GM19372 (cell line): ENCODE results near the gene NAP1L4.

Source experiments
- ATAC-seq: cut with Tn5 transposase; IDR thresholded peaks from one replicate; pipeline ENCODE4 v1.9.1; 2021; ENCODE audit warnings: mild to moderate bottlenecking, low read depth, moderate library complexity; ENCODE audit not compliant: unreplicated experiment

The NAP1L4 gene

DNA sequence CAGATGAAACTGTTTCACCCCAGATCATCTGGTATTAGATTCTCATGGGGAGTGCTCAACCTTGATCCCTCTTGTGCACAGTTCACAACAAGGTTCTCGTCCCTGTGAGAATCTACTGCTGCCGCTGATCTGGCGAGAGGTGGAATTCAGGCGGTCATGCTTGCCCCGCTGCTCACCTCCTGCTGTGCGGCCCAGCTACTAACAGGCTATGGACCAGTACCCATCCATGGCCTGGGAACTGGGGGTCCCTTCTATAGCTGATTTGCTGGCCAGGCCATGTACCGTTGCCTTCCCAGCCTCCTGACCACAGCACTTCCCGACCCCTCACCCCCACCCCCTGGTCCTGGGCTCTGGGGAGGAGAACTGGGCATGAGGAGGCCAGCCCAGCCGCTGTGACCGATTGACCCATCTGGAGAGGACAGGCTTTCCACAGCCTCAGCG is 65.5 kb downstream of the NAP1L4 start:
- no peak for ATAC-seq

DNA sequence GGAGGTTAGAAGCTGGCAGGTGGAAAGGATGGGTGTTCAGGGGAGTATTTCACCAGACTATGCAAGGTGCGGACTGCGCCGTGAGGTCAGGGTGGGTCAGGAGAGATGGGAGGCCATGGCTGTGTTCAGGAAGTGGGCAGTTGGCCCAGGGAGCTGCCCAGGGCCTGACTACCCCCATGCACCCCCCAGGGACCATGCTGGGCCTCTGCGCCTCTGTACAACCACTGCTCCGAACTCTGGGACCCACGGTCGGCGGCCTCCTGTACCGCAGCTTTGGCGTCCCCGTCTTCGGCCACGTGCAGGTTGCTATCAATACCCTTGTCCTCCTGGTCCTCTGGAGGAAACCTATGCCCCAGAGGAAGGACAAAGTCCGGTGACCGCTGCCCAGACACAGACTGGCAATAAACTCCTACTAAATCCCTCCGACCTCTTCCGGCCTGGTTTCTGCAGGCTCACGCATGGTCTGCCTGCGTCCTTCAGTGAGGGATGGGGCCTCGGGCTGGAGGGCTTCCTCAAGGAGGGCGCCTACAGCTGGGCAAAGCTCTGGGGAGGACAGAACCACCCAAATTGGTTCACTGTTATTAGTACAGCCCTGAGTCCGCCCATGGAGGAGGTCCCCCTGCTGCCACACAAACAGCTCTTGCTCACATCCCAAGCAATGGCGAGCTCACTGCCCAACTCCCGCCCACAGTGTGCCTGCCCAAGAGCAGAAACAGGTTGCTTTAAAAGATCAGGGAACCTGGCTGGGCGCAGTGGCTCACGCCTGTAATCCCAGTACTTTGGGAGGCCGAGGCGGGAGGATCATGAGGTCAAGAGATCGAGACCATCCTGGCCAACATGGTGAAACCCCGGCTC is 67.1 kb downstream of the NAP1L4 start:
- ATAC-seq = no peak

DNA sequence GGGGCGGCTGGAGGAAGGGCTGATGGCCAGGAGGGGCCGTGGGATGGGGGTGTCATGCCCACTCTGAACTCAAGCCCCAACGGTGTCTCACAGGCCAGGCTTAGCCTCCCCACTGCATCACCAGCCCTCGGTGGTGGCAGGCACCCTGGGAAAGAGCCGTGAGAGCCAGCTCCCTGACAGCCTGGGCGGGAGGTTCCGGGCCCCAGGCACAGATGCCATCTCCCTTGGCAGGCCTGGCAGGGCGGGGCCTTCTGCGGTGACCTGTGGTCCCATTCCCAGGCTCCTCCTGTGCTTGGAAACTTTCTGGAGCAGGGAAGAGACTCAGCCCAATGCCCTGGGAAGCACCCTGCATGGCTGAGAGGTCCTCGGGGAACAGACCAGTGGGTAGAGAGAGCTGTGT is 67.7 kb downstream of the NAP1L4 start:
- ATAC-seq = no peak

DNA sequence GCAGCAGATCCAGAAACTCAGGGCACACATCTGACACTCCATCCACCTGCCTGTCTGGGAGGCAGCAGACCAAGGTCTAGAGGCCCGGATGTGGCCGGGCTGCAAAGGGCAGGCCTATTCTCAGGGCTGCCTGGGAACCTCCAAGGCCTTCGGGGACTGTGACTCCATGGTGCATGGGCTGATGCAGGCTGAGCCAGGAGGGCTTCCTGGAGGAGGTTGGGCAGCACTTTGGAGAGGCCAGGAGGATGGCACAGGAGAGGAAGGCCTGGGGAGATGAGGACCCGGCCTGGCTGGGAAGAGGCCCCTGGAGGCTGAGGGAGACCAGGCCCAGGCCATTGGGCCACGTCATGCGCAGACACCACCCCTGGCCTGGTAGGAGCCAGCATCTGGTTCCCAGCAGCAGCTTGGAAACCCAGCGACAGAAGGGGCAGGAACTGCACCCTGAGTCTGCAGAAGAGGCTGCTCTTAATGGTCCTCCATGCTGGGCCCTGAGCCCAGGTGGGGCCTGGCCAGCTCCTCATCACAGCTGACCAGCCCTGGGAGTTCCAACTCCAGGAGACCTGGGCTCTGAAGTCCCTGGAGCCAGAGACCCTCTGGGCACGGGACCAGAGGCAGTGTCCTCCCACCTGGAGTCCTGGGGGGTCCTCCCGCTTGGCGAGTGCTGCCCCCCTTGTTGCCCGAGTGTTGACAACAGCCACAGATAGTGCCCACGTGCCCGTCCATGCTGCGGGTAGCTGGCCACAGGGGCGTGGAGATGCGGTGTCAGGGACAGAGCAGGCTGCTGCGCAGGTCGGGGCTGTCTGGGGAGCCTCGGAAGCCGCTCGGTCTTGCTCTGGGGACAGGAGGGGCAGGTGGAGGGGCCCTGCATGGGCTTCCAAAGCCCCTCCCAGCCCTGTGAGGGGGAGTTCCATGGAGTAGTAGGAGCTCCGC is 68.4 kb downstream of the NAP1L4 start:
- no peak for ATAC-seq

DNA sequence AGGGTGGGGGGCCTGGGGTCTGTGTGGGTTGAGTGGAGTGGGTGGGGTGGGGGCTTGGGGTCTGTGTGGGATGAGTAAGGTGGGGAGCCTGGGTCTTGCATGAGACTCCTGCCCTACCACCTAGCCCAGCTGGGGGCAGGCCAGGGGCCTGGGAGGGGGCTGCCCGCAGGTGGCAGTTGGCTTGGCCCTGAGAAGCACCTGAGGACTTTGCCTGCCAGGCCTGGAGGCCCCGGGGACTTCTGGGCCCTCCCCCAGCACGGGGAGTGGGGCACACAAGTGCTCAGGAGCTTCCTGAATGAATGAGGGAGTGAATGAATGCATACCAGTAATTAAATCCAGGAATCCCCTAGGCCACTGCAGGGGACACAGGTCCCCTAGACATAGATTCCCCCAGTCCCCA is 69.5 kb downstream of the NAP1L4 start:
- no peak for ATAC-seq

DNA sequence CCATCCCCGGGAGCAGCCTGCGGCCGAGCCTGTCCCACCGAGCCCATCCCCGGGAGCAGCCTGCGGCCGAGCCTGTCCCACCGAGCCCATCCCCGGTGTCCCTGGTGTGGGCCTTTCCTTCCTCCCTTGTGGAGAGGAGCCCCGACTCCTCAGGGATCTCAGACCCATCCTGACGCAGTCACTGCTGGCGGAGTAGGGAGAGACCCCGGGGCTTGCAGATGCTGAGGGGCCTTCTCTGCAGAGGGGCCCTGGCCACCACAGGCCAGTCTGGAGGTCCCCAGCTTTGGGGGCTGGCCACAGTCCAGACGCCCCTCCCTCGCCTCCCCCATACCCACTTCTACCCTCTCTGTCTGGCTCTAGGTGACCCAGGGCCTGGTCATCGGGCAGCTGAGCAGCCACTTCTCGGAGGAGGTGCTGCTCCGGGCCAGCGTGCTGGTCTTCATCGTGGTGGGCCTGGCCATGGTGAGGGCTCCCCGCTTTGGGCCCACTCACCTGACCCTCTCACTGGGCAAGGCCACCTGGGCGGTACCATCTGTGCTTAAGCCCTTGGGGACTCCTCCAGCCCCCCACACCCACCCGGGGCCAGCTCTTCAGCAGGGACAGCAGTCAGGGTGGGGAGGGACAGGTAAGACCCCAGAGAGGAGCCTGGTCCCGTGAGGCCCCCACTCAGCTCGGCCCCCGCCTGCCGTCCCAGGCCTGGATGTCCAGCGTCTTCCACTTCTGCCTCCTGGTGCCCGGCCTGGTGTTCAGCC is 70.2 kb downstream of the NAP1L4 start:
- no peak for ATAC-seq

DNA sequence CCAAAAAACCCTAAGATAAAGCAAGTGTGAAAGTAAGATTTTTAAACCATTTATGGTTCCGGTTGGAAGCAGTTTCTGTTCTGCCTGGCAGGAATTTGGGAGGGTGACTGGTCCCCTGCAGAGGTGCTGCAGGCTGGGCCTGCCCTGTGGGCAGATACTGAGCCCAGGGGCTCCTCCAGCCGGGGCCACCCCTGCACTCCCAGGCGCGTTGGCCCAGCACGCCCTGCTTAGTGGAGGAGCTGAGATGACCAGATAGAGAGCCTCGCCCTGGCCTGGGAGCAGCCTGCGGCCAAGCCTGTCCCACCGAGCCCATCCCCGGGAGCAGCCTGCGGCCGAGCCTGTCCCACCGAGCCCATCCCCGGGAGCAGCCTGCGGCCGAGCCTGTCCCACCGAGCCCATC is 70.9 kb downstream of the NAP1L4 start:
- no peak for ATAC-seq

DNA sequence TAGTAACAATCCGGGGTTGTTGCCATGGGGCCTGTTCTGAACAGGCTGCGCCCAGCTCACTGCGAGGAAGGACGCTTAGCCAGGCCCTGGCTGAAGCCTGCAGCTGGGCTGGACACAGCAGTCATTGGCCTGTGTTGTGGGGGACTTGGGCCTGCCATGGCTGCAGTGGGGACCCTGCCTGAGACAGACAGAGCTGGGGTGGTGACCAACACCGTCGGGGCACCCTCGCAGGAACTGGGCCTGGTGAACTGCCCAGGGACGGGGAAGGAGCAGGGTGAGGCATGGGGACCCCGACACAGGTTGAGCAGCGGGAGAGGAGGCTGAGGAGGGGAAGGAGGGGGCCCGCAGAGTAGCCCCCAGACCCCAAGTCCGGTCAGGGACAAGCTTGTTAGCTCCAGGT is 71.8 kb downstream of the NAP1L4 start:
- ATAC-seq = no peak

DNA sequence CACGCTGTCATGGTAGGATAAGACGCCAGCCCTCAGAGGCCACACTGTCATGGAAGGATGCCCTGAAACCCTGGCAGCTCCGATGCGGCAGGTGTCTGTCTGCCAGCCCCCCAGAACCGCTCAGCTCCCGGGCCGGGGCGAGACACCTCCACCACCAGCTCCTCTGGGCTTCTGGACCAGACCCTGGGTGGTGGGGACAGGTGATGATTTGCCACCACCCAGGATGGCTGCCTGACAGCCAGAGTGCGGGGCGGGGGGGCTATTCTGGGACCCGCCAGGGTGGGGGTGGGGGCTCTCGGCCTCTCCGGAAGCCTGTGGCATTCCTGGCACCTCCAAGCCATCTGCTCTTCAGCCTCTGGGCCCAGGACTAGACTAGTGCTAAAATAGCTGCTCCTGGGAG is 72.3 kb downstream of the NAP1L4 start:
- no peak for ATAC-seq

DNA sequence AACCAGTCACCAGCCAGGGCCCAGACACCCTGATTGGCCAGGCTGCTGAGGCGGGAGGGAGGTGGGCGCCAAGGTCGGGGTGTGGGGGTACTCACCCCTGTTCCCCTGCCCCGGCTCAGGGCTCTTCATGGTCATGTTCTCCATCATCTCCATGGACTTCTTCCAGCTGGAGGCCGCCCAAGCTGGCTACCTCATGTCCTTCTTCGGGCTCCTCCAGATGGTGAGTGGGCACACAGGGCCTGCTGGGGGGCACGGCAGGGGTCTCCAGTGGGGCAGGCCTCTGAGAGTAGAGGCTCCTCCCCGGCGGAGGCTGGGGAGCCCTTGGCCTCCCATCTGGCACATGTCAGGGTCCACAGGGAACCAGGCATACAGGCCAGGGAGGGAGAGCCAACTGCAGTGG is 72.9 kb downstream of the NAP1L4 start:
- no peak for ATAC-seq

DNA sequence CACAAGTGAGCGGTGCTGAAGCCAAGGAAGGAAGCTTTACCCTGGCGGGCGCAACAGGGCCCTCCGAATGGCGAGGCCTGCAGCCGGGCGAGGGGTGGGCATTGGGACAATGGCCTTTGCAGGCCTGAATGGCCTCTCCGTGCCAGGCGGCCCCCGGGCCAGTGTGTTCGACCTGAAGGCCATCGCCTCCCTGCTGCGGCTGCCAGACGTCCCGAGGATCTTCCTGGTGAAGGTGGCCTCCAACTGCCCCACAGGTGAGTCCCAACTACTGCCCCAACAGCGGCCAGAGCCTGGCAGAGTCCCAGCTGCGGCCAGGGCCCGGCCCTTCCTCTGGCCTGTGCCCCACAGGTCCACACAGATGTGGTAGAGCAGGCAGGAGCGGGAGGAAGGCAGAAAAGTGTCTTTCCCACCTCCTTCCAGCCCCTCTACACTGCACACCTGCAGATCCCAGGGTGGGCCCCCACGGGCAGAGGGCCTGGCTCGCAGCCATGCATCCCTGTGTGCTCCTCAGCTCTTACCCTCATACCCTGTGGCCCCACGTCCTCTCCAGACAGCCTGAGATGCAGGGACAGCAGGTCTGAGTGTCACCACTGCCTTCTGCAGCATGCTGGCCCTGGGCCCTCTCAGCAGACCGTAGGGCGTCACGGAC is 74.2 kb downstream of the NAP1L4 start:
- ATAC-seq = no peak

DNA sequence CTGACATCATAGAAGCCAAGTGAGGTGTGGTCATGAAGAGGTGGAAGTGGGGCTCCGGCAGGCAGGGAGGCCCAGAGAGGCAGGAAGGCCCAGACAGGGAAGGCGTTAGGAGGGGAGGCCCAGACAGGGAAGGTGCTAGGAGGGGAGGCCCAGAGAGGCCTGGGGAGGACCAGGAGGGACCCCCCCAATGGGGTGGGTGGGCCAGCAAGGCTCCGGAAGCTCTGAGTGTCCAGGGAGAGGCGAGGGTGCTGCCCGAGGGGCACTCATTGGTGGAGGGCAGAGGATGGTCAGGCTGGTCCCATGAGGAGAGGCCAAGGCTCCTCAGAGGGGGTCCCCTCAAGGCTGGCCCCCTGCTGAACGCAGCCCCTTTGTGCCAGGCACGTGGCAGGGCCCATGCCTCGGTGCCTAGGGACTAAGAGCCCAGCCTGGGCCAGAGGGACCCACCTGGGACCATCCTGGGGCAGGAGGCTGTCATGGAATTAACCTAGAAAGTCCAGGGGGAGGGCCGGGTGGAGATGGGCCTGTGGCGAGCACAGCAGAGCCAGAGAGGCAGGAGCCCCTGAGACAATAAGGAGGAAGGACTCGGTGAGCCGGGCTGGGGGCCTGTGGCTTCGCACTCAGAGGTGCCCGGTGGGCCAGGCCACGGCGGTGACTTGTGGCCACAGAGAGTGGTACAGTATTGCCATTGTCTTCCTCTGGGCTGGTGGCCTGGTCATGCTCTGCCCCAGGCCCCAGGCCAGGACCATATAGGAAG is 75.1 kb downstream of the NAP1L4 start:
- no peak for ATAC-seq

DNA sequence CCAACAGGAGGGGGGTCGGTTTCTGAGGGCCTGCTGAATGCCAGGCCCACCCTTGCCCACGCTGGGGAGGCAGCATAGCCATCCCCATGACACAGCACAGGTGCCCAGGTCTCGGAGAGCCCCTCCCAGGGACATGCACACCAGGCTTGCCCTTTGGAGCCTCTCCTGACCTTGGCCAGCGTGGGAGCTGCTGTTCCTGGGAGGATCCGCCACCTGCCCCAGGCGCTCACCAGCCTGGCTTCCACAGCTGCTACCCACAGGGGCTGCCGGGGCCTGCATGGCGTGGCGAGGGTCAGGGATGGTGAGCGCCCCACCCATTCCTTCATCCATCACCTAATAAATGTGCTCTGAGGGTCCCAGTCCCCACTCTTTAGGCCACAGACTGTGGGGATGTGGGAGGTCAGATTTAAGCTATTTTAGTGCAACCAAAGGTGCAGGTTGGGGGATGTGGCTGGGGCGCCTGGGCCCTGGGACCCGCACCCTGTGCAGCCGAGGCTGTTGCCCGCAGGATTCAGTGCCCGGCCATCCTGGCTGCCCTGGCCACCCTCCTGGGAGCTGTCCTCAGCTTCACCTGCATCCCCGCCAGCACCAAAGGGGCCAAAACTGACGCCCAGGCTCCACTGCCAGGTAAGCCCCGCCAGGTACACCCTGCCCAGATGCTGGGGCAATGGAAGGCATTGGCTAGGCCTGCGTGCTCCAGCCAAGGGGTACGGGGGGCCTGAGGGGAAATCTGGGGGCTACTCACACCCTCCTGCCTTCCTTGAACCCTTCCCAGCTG is 75.8 kb downstream of the NAP1L4 start:
- ATAC-seq = no peak

DNA sequence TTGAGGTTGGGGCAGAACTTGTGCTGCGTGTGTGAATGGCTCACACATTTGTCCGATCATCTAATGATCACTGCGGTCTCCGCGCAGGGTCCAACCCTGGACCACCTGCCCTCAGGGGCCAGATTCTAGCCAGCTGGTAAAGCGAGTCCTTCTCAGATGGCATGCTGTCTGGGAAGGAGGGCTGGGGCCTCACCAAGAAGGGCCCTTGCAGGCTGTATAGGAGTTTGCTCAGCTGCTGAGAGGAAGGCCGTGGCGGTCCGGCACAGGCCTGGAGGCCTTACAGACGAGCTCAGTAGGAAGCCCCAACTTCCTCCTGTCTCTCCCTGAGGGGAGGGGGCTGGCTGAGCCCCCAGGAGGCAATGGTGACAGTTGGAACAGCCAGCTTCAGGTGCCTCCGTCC is 76.7 kb downstream of the NAP1L4 start:
- no peak for ATAC-seq

DNA sequence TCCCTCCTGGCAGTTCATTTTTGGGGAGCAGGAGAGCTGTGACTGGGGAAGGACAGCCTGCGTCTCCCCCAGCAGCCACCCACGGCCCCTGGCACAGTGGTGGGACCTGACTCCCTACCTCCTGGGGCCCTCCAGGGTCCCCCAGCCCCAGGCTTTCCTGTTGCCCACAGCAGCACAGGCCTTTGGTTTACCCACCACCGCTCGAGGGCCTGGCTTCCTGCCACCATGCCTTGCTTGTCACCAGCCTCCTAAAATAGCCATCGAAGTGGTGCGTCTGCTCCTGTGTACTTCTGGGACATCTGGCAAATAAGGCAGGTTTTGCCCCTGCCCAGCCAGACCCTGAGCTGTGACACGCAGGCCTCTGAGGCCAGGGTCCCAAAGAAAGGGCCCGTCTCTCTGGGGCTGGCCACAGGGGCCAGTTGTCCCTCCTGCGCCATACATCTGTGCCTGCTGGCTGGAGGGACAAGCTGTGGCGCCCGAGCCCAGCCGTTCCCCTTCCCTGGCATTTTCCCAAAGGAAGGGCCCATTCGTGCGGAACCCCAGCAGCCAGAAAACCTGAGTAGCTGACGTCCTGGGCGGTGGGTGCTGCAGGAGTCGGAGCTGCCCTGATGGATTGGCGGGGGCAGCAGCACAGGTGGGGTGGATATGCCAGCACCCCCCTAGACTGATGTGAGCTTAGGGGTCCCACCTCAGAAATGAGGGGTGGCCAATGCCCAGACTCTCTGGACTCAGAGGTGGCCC is 77.5 kb downstream of the NAP1L4 start:
- no peak for ATAC-seq

DNA sequence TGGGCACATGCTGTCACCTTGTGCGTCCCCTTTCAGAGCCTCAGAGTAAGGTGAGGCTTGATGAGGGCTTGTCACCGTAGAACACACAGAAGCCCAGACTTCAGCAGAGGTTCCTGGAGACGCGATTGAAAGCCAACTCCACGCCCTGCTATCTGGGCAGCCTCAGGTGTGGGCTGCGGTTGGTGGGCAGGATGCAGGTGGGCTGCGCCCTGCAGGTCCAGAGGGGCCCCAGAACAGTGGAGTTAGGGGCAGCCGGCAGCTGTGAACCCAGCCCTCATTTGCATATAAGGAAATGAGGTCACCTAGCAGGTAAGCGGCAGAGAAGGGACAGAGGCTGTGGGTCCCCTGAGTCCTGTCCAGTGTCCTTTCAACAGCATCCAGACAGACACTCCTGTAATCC is 78.4 kb downstream of the NAP1L4 start:
- ATAC-seq = no peak

DNA sequence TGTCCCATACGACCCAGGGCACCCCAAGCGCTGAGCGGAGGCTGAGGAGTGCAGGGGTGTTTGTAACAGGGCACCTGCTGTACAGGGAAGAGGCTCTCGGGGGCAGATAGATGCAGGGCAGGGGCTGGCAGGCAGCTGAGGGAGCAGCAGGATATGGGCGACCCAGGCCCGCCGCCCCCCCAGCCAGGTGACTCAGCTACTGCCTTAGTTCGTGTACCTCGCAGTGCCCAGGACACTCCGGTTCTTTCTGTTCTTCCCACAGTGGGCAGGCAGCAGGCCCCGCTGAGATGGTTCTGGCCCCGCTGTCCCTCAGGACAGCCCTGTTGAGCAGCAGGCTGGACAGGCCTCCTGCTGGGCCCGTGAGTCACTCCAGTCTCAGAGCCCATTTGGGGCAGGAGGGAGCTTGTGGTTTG is 79.1 kb downstream of the NAP1L4 start:
- ATAC-seq = no peak

DNA sequence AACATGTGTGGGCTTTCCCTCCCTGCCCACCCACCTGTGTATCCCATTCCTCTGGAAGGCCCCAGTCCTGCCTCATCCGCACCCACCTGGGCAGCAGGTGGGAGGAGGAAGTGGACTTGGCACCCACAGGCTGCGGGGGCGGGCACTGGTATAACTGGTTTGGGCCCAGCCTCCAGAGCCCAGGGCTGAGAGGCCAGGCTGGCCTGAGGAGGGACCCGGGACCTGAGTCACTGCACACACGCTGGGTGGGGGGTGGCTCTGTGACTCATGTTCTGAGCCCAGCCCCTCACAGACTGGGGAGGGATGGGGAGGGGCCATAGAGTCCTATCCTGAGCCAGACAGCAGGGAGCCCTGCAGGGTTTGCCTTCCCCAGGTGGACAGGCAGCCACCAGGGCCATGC is 79.6 kb downstream of the NAP1L4 start:
- ATAC-seq = no peak
